ENCODE data around the gene MYO1D.
"Not testable (repeated sequence)": the region's sequence is repeated elsewhere in the genome, so short reads cannot be mapped to it uniquely, and the experiment has no call there.

Gene MYO1D

GRCh38 chr17:32563583-32563982 lies 313.3 kb downstream of the MYO1D start:
- no peak for DNase-seq

GRCh38 chr17:32558997-32559650 lies 317.8 kb downstream of the MYO1D start:
- no peak for DNase-seq

- no peak for DNase-seq
Observed at GRCh38 chr17:32558326-32558955, 318.5 kb downstream of the MYO1D start.

GRCh38 chr17:32555611-32556310 lies 321.2 kb downstream of the MYO1D start:
- DNase-seq: no peak

- DNase-seq: peak; percentile 28
Observed at GRCh38 chr17:32553168-32553567, 323.8 kb downstream of the MYO1D start.

- DNase-seq: no peak
Observed at GRCh38 chr17:32552280-32552679, 324.6 kb downstream of the MYO1D start.

- DNase-seq: no peak
Observed at GRCh38 chr17:32551186-32551955, 325.6 kb downstream of the MYO1D start.

- no peak for DNase-seq
Observed at GRCh38 chr17:32549559-32549958, 327.4 kb downstream of the MYO1D start.

GRCh38 chr17:32546031-32546444 lies 330.9 kb downstream of the MYO1D start:
- DNase-seq: no peak

GRCh38 chr17:32542186-32542585 lies 334.7 kb downstream of the MYO1D start:
- DNase-seq: no peak

- no peak for DNase-seq
Observed at GRCh38 chr17:32541640-32542039, 335.3 kb downstream of the MYO1D start.

GRCh38 chr17:32536736-32537643 lies 339.9 kb downstream of the MYO1D start:
- DNase-seq: no peak

GRCh38 chr17:32533296-32533695 lies 343.6 kb downstream of the MYO1D start:
- no peak for DNase-seq

GRCh38 chr17:32529604-32530003 lies 347.3 kb downstream of the MYO1D start:
- no peak for DNase-seq

- DNase-seq: no peak
Observed at GRCh38 chr17:32528825-32529224, 348.1 kb downstream of the MYO1D start.

- DNase-seq: no peak
Observed at GRCh38 chr17:32527146-32527545, 349.8 kb downstream of the MYO1D start.

GRCh38 chr17:32525122-32525521 lies 351.8 kb downstream of the MYO1D start:
- no peak for DNase-seq

GRCh38 chr17:32524553-32524880 lies 352.4 kb downstream of the MYO1D start:
- not testable (repeated sequence) for DNase-seq

GRCh38 chr17:32523827-32524552 lies 352.9 kb downstream of the MYO1D start:
- no peak for DNase-seq

- no peak for DNase-seq
Observed at GRCh38 chr17:32523017-32523680, 353.8 kb downstream of the MYO1D start.

GRCh38 chr17:32520737-32521404 lies 356.1 kb downstream of the MYO1D start:
- DNase-seq: no peak
